T-helper 22 cell (primary cell): ENCODE data around the gene CEMP1.

Source experiments
- DNase-seq: peaks from one replicate; pipeline ENCODE4 v3.0.0-alpha.2; 2020; ENCODE audit warnings: low read depth

Gene CEMP1

DNA sequence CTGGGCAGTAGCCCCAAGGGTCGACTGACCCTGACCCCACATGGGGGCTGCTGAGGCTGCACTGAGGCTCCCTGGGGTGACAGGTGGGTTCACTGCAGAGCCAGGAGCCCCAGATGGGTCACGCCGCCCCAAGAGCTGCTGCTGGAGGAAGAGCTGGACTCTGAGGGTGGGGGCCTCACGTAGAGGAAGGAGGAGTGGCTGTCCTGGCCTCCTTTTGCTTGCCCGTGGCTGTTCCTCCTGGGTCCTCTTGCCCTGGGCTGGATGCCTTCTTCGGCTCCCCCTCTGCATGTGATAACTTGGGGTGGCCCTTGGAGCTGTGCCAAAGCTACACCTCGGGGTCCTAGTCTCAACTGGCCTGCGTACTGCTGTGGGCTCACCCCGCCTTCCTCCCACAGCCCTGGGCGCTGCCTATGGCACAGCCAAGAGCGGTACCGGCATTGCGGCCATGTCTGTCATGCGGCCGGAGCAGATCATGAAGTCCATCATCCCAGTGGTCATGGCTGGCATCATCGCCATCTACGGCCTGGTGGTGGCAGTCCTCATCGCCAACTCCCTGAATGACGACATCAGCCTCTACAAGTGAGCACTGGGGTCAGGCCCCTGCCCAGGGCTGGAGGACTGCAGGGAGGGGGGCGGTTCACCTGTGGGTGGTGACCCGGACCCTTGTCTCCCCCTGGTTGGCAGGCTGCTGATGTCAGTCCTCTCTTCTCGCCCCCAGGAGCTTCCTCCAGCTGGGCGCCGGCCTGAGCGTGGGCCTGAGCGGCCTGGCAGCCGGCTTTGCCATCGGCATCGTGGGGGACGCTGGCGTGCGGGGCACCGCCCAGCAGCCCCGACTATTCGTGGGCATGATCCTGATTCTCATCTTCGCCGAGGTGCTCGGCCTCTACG, 12.1 kb downstream of the CEMP1 start:
- DNase-seq, result no peak

DNA sequence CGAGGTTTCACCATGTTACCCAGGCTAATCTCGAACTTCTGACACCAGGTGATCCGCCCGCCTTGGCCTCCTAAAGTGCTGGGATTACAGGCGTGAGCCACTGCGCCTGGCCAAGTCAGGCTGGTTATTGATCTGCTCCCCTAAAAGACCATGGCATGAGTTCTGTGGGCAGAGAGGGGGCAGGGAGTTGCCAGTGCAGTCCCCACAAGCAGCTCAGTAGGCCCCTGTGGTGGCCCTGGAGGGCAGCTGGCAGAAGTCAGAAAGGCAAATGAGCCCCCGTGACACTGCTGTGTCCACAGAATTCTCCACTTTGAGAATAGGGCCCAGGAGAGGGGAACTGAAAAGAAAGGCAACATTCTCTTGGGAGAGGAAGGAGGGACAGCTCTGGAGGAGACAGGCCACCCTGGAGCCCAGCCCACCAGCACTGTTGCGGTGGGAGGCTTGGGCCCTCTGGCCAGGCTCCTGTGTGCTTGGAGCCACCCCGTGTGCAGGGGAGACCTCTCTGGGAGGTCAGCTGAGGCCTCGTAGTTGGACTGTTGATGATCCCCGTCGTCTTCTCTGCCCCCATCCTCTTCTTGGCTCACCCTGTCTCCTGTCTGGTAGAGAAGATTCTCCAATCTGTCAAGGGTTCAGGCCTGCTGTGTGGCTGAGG, 13.1 kb downstream of the CEMP1 start:
- DNase-seq, result no peak

DNA sequence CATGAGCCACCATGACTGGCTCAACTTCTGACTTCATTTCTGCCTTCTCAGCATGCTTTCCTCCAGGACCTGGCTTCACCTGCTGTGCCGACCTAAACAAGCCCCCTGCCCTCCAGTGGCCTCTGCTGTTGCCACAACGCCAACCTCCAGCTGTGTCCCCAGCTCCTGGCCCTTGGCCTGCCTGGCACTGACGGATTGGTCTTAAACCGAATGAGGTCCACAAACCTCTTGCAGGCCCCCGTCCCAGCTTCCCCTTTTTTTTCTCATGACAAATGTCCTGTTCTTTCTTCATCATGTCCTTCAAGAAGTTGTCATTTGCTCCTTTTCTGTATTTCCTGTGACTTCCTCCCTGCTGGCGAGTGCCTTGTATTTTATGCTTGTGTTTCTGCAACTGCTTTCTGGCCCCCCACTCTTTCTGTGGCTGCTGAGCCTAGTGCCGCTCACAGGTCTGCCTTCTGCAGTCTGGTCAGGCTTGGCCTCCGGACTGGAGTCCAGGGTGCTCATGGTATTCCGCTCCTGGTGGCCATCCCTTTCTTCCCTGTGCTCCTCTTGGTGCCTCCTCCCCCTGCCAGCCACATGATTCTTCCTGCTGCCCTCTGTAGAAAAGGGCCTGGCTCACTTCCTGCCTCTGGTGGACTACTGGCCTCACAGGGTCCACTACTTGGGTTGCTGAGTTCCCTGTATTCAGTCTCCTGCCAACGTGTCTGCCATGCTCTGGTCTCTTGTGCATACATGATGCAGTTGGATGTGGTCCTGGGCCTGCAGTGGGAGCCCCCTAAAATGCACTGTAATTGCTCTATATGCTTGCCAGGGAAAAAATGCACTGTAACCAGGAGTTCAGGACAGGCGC, 14.6 kb downstream of the CEMP1 start:
- no peak for DNase-seq

DNA sequence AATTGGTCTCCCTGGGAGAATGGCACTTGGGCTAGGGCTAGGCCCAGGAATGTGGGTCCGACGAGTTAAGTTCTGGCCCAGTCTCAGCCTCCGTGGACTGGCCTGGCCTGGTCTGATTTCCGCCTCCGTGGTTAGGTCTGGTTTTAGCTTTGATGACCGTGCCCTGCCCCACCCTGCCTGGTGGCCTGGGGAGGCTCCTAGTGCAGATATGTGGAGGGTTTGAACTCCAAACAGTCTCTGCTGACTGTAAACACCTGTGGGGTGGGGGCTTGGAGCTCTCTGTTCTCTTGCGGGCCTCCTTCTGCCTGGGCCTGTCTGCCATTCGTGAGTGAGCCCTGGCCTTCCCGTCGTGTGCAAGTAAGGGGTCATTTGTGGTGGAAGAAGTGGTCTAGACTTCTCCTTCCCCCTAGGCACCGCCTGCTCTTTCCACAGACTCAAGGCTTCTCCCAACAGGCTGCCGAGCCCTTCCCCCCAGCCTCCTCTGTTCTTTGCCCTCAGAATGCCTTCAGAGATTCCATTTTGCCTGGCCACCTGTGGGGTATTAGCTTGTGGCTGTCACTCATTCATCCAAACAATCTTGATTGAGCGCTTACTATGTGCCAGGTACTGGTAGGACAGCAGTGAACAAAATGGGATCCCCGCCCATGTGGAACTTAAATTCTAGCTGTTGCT, 15.9 kb downstream of the CEMP1 start:
- no peak for DNase-seq

DNA sequence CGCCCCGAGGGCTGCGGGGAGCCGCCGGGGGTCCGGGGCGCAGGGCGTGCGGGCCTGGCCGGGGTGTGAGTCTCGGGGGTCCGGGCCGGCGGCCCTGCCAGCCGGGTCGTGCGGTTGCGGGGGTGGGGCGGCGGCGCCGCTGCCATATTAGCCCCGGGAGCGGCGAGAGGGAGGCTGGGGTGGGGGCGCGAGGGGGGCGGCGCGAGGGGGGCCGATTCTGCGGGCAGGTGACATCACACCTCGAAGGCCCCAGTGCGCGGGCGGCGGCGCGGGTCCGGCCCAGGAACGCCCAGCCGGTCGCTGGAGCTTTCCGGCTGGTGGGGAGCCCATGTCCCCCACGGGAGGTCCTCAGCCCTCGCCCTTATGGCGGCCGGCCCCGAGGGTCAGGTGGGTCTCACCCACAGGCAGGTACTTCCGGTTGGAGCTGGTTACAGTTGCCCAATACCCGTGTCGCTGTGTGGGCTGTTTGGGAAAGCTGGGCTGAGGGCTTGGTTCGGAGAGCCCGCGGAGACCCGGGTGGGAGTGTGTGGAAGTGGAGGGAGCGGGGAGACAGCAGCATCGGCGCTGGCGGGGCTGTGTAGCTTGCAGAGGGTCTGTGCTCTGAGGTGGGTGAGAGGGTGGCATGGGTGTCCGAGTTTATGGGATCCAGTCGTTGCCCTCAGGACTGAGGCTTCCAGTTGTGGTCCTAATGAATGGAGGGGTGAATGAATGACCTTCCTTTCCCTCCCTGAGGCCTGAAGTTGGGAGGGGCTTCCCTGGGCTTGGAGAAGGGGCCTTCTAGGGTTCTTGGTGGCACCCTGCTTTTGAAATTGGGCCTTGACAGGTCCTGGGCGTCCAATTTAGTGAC, 16.7 kb downstream of the CEMP1 start:
- DNase-seq, result peak; percentile 42

DNA sequence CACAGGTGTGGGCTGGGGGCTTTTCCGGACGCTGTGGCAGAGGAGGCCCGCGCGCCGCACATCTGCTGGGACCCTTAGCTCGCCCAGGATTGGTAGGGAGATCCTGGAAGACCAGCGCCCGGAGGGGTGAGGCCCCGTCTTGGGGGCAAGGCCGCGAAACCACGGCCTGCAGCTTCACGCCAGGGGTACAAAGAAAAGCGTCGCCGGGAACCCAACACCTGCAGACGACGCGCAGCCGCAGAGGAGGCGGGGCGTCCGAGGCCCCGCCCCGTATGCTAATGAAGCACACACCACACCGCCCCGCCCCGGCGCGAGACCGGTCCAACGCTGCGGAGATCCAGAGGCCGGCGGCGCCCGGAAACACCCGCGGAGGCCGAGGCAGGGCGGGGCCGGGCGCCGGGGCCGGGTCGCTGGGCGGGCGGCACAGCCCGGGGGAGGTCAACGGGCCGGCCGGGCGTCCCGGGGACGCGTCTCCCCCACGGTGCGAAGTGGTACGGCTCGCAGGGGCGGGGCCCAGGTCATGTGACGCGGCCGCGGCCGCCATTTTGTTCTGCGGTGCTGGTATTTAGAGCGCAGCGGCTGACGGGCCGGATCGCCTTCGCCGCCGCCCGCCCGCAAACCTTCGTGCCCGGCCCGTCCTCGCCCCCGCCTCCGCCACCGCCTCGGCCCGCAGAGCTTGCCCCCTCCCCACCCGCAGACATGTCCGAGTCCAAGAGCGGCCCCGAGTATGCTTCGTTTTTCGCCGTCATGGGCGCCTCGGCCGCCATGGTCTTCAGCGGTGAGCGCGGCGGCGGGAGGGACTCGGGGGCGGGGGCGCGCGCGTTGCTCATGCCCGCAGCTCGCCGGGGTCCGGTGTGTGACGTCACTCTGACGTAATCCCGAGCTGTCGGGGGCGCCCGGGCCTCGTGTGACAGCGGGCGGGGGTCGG, 17.5 kb downstream of the CEMP1 start, which contains the start of gene ATP6V0C:
Gene ATP6V0C, plus strand, starts transcription at position 548 of the 928 bp plus-strand sequence. Its CDS starts 152 bp downstream, at position 700.
- peak; percentile 83 for DNase-seq

DNA sequence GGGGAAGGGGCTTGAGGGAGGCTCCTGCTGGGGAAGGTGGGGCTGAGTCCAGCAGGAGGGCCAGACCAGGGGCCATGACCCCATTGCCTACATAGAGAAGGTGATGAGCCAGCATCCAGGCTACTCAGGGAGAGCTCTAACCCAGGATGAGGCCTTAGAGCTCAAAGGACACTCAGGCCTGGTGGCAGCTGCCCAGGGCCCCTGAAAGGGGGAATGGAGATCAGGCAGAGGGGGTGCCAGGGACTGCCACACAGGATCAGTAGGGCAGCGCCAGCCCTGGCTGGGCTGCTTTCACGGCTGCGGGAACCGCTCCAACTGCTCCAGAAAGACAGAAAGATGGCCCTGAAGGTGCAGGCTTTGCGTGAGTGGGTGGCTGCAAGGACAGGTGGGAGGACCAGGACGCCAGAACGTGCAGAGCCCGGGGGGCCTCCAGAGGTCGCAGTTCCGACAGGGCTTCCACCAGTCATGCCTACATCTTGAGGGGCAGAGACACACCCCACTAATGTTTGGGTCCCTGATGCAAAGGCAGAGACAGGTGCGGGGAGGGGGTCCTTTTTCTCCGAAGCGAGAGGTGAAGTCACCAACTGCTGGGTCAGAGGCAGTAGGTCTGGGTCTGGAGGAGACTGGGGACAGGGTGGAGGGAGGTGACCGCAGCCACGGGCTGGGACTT, 18.3 kb downstream of the CEMP1 start:
- DNase-seq, result no peak

DNA sequence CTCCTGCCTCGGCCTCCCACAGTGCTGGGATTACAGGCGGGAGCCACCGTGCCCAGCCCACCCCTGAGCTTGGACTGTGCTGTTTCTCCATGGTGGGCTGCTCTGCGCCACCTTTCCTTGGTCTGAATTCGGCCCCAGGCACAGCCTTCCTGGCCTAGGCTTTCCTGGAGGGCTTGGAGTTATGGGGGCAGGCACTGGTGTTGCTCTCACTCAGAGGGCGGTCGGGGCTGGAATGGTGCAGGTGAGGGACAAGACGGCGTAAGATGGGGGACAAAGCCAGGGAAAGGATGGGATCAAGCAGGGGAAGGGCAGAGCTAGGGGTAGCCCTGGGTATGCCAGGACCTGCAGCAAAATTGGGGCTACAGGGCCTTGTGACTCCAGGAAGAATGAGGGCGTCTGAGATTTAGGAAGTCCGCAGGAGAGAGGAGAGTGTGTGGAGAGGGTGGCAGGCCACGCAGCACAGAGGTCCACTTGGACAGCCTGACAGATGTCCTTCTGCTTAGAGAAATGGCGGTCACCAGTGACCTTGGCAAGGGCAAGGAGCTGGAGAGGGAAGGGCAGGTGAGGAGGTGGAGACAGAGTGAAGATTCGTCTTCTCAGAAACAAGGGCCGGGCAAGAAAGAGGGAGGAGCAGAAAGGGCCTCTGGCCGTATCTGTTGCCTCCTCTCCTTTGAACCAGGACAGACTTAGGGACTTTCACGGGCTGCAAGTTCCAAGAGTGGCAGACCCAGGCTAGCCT, 19.0 kb downstream of the CEMP1 start:
- no peak for DNase-seq

DNA sequence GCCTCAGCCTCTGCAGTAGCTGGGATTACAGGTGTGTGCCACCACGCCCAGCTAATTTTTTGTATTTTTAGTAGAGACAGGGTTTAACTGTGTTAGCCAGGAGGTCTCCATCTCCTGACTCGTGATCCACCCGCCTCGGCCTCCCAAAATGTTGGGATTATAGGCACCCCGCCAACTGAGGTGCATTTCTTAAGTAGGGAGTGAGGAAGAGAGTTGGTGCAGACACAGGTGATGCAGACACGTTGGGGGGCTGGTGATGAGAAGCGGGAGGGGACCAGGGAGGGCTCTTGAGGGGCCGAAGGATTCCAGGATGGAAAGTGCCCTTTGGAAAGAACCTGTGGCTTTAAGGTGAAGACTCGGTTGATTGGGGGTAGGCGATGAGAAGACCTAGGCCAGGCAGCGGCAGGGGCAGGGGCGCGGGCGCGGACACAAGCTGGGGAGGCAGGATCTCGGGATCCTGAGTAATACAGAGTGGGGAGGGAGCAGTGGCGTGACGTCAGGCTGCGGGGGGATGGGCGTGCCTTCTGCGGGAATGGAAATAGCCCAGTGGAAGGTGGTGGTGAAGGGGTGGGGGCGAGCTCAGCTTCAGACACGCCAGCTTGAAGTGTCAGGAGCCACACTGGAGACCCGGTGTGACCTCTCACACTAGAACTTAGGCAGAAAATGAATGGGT, 19.9 kb downstream of the CEMP1 start:
- DNase-seq, result no peak

DNA sequence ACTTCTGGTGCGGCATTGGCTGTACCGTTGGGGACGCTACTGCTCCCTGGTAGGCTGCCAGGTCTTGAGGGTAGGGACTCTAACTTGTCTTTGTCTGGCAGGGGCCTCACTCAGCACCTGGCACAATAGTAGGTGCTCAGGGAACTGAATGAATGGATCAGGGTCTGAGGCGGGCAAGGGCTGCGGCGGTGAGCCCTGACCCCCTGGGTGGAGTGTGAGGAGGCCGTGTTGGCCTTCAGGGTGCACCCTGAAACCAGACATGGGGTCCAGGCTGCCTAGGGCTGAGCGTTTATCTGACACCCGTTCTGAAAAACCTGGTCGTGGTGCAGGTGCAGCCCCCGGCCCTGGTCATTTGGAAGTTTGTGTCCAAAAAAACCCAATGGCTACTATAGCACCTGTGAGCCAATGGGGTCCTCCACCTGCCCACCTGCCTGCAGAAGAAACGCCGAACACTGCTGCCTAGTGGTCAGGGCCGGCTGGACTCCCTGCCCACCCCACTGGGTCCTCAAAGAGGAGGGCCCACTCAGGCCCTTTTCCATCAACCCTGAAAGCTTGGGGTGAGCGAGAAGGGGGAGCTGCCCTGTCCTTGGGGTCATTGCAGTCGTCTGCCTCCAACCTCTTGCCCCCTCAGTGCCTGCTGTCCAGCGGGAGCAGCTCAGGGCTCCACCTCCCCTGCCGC, 22.3 kb downstream of the CEMP1 start:
- DNase-seq, result no peak

DNA sequence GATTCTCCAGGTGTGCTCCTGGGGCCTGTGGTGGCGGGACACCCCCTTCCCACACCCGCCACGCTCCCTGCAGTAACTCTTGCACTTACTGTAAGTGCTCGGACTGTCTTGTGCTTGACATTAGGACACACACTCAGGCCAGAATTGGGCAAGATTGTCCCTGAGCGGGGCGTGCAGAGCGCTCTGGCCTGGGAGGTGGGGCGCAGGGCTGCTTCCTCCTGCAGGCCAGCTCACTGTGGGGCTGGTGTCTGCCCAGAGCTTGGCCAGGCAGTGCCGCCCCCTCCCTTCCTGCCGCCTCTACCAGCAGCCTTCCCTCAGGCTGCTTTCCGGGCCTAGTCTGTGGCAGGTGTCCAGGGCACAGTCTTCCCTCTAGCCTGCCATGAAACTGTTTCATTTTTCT, 23.5 kb downstream of the CEMP1 start:
- DNase-seq, result no peak

DNA sequence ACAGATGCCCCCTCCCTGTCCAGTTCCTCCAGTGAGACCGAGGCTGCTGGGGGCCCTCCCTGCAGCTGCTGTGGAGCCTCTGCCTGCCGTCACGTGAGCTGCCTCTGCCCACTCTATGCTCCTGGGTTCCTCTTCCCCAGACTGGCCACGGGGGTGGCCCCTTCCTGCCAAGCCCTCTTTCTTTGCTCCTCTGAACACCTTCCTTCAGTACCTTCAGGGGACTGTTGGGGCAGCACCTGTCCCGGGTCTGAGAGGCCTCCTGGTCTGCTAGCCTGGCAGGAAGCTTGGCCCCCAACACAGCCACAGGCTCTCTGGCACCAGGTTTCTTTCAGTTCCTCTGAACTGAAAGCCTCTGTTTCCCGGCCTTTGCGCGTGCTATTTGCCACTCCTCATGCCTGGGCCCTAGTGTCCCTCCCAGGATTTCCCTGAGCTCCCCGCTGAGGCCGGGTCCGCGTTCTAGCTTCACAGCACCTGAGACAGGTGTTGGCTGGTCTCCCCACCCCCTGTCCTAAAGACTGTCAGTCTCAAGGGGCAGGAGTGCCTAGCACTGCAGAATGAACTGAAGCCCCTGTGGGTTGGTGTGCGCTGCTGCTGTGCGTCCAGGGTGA, 24.1 kb downstream of the CEMP1 start:
- no peak for DNase-seq

DNA sequence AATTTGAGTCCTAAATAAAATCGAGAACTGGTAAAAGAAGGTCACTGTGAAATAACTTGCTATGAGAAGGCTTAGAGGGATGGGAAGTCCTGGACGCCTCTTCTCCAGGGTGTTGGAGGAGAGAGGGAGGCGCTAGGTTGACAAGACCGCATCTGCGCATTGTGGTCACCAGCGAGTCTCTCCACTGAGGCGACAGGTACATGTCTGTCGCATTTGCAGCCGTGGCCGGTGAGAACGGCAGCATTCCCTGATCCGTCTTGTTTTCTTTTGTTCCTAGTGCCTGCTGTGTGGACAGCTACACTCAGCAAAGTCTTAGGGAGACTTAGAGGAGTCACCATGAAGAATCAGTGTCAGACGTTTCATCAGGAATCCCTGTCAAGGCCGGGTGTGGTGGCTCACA, 25.5 kb downstream of the CEMP1 start:
- no peak for DNase-seq

DNA sequence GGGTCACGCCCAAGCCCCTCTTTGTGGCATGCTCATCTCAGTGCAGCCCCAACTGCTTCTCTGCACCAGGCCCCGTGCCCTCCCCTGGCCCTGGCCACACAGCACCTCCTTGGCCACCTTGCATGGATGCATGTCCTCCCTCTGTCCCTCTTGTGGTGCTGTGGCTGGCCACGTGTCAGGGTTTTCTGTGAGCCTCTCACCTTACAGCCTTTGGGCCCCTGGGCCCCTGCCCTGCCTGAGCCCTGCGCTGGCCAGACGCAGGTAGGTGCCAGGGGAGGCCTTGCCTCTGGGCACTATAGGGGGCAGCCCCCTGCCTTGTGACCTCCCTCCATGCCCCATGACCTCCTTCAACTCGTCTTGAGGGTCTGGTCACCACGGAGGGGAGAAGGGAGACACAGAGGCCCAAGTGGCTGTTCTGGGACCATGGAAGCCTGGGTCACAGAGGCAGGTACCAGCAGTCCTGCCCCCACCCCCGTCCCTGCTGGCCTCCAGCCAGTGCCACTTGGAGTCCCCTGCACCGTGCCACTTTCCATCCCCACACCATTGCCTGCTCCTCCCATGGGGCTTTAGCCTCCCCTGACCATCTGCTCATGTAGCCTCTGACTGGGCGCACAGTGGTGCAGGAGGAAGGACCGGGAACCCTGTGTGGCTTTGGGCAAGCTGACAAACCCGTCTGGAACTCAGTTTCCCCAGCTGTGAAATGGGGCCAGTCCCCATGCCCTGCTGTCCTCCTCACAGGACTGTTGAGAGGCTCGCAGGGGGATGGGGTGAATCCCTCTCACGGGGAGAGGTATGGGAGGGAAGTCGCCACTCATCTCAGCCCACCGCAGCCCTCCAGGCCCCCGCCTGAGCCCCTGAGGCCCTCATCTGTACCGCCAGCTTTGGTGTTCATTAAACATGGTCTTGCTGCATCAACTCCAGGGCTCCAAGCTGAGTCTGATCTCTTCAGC, 29.0 kb downstream of the CEMP1 start:
- no peak for DNase-seq

DNA sequence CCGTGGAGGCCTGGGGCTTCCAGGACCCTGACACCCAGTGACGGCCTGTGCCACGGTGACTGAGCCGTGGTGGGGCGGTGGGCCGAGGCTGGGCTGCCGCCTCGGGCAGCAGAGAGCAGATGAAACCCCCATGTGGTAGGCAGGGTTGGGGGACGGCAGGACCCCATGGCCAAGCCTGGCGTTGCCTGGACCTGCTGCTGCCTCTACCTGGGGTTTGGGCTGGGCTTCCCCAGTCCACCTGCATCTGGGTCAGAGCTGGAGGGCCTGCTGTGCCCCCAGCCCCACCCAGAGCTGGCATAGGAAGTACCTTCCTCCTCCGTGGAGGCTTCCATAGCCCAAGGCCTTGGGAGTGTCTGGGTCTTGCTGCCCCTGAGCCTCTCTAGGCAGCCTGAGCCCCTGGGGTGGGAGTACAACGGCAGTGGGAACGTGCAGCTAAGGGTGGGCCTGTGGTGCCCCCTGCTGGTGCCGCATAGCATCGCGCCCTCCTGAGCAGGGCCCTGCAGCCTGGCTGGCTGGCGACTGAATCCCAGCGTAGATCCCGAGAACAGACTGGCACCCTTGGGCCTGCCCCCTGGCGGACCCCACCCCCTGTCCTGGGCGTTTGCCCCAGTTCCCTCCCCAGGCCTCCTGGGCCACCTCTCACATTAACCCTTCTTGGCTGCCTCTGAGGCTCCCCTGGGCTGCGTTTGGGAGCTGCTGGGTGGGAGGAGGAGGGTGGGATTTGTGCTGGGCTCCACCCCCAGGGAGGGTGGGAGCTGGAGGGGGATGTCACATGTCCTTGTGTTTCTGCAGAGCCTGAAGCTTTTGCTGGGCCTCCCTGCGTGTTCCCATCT, 30.1 kb downstream of the CEMP1 start:
- peak; percentile 46 for DNase-seq
